ENCODE data around the gene TIAM1.
A peak's percentile ranks its signal among the peaks of the same experiment; 100 is the strongest.

TIAM1 gene

DNA sequence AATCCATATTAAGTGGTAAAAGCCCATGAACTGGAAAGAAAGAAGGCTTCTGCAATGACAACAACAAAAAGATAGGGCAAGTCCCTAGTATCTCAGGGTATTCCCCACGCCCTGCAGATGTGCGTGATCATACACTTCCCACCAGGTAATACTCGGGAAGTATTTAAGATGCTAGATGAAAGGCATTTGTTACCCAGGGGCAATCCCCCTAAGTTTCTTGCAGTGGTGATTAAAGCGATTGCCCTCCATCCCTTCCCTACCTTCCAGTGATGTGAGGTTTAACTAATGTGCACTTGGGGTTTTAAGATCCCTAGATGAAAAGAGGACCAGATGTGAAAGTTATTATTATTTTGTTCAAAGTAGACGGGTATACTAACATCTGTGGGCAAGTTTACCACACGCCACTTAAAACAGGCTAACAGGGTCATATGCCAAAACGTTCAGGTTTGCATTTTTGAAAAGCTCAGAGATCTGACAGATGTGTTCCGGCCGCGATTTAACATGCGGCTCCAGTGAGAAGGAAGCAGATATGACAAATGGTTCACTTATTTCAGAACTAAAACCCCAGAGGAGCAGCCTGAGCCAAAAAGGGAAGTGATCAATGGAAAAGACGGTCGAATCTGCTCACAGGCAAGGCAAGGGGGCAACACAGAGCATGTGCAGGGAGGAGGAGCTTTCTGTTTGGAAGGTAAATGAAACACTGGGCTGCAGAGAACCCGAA is 17.4 kb downstream of the TIAM1 start:
- Histone ChIP-seq H3K27me3 (replicated peaks in 2 of 5; ENCODE audit: control insufficient read depth in 4 of 5, insufficient read depth in 5 of 5, low read length in 4 of 5) (no peaks in the 10 kb centered on the region), H3K9me3 (ENCODE audit: control extremely low read depth in 1 of 5, control insufficient read depth in 4 of 5, insufficient read depth in 2 of 5, low read depth in 1 of 5, low read length in 4 of 5) (no peaks in the 10 kb centered on the region), H3K27ac (ENCODE audit: insufficient read depth in 1 of 2, low read depth in 1 of 2, low read length in 2 of 2, poor library complexity in 1 of 2, severe bottlenecking in 2 of 2) (no peak overlapping the region), H3K36me3 (ENCODE audit: control insufficient read depth in 4 of 4, insufficient read depth in 4 of 4, low read length in 3 of 4) (peaks cover 0 to 8% (median 0%) of the 10 kb centered on the region in 4 experiments), H3K4me1 (ENCODE audit: control extremely low read depth in 1 of 4, control insufficient read depth in 4 of 4, insufficient read depth in 4 of 4, low read length in 3 of 4) (peaks cover 5 to 16% (median 13%) of the 10 kb centered on the region in 4 experiments), H3K4me3 (ENCODE audit: control insufficient read depth in 1 of 7, extremely low read depth in 1 of 7, insufficient read depth in 4 of 7, low read depth in 2 of 7, low read length in 6 of 7) (peak overlapping the region in 3 of 7 experiments; percentile 4 to 29 (median 12))
- 14% methylated on average over 11 of the region's 14 CpGs for WGBS (ENCODE audit: insufficient coverage)
- CTCF ChIA-PET: interaction anchor here (0.8 to 1.6 kb wide), 4 partner anchors 13 to 248 kb away, joined by 3 to 5 read pairs (median 3); partner anchors contain the start of gene TIAM1
- POLR2A ChIA-PET: interaction anchor here (0.6 kb wide), 2 partner anchors 17 to 916 kb away, joined by 3 read pairs; no protein-coding TSS in a partner anchor
- DNase-seq: peak; percentile 51 to 92 (median 89)

DNA sequence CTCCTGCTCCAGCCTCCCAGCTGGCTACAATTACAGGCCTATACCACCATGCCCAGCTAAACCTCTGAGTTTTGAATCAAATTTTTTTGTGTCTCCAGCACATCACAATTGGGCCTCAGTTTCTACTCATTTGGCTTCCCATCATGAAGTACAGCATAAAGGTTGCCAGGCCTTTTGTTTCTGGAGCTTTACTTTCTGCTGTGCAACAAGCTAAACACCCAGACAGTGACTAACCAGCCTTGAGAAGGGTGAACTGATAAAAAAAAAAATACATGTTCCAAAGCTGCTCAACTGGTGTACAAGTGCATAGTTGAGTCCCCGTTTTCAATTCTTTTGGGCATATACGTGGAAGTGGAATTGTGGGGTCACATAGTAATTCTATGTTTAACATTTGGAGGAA is 25.1 kb downstream of the TIAM1 start:
- Histone ChIP-seq H3K4me1 (ENCODE audit: control extremely low read depth in 1 of 4, control insufficient read depth in 4 of 4, insufficient read depth in 4 of 4, low read length in 3 of 4) (no peaks in the 10 kb centered on the region), H3K27me3 (replicated peaks in 2 of 5; ENCODE audit: control insufficient read depth in 4 of 5, insufficient read depth in 5 of 5, low read length in 4 of 5) (no peaks in the 10 kb centered on the region), H3K36me3 (ENCODE audit: control insufficient read depth in 4 of 4, insufficient read depth in 4 of 4, low read length in 3 of 4) (peaks cover 0 to 3% (median 0%) of the 10 kb centered on the region in 4 experiments), H3K4me3 (ENCODE audit: control insufficient read depth in 1 of 7, extremely low read depth in 1 of 7, insufficient read depth in 4 of 7, low read depth in 2 of 7, low read length in 6 of 7) (no peak overlapping the region), H3K27ac (ENCODE audit: insufficient read depth in 1 of 2, low read depth in 1 of 2, low read length in 2 of 2, poor library complexity in 1 of 2, severe bottlenecking in 2 of 2) (no peak overlapping the region), H3K9me3 (ENCODE audit: control extremely low read depth in 1 of 5, control insufficient read depth in 4 of 5, insufficient read depth in 2 of 5, low read depth in 1 of 5, low read length in 4 of 5) (no peaks in the 10 kb centered on the region)
- no peak for DNase-seq
- 100% methylated on average over 1 of the region's 2 CpGs for WGBS (ENCODE audit: insufficient coverage)
- POLR2A ChIA-PET: no interaction called here
- CTCF ChIA-PET: no interaction called here

DNA sequence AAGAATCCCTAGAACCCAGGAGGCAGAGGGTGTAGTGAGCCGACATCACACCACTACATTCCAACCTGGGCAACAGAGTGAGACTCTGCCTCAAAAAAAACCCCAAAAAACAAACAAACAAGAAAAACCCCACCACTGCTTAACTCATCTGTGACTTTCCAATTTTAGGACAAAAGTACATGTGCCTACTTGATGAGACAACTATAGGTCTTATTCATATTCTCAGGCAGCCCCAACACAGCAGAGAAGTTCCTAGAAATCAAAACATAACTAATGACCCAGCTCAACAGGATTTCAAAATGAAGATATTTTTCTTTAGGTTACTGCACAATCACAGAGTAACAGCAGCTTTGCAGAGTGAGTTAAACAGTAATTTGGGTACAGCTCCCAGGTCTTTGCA is 26.4 kb downstream of the TIAM1 start:
- no peak for DNase-seq
- Histone ChIP-seq H3K4me3 (ENCODE audit: control insufficient read depth in 1 of 7, extremely low read depth in 1 of 7, insufficient read depth in 4 of 7, low read depth in 2 of 7, low read length in 6 of 7) (no peak overlapping the region), H3K27ac (ENCODE audit: insufficient read depth in 1 of 2, low read depth in 1 of 2, low read length in 2 of 2, poor library complexity in 1 of 2, severe bottlenecking in 2 of 2) (no peak overlapping the region), H3K9me3 (ENCODE audit: control extremely low read depth in 1 of 5, control insufficient read depth in 4 of 5, insufficient read depth in 2 of 5, low read depth in 1 of 5, low read length in 4 of 5) (no peaks in the 10 kb centered on the region), H3K27me3 (replicated peaks in 2 of 5; ENCODE audit: control insufficient read depth in 4 of 5, insufficient read depth in 5 of 5, low read length in 4 of 5) (no peaks in the 10 kb centered on the region), H3K36me3 (ENCODE audit: control insufficient read depth in 4 of 4, insufficient read depth in 4 of 4, low read length in 3 of 4) (peaks cover 0 to 3% (median 0%) of the 10 kb centered on the region in 4 experiments), H3K4me1 (ENCODE audit: control extremely low read depth in 1 of 4, control insufficient read depth in 4 of 4, insufficient read depth in 4 of 4, low read length in 3 of 4) (no peaks in the 10 kb centered on the region)
- ChIA-PET CTCF (interaction anchor here (1.6 kb wide), 1 partner anchor 10 kb away, joined by 4 read pairs; no protein-coding TSS in a partner anchor), POLR2A (no interaction called here)
- 100% methylated on average over 1 of the region's 1 CpG for WGBS (ENCODE audit: insufficient coverage)

DNA sequence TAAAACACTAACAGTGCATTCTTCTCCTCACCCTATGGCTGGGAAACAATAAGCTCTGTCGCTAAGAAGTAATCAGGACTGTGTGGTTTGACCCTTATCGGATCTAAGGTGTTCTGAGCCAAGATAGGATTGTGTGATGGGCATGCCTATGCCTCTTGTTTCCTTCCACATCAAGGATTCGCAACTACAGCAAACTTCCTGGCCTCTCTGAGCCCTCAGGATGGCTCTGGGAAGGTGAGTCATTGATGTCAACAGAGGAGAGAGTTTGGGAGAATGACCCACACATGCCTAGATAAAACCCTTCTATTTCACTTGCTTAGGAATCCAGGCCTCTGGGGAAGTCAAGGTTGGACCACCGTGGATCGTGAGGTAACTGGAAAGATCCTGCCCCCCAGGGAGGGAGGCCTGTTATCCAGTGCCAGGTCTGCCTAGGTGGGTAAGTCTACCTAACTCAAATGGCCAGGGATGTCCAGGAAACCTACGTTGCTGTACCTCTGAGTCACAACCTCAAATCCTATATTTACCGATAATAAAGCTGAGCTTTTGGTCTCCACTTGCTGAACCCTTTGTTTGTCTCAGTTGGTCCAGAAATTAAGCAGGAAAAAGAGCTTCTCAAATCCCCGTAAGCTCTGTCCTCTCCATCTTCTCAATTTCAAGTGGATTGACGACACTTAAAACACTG is 27.4 kb downstream of the TIAM1 start:
- Histone ChIP-seq H3K4me3 (ENCODE audit: control insufficient read depth in 1 of 7, extremely low read depth in 1 of 7, insufficient read depth in 4 of 7, low read depth in 2 of 7, low read length in 6 of 7) (no peak overlapping the region), H3K36me3 (ENCODE audit: control insufficient read depth in 4 of 4, insufficient read depth in 4 of 4, low read length in 3 of 4) (no peaks in the 10 kb centered on the region), H3K4me1 (ENCODE audit: control extremely low read depth in 1 of 4, control insufficient read depth in 4 of 4, insufficient read depth in 4 of 4, low read length in 3 of 4) (no peaks in the 10 kb centered on the region), H3K9me3 (ENCODE audit: control extremely low read depth in 1 of 5, control insufficient read depth in 4 of 5, insufficient read depth in 2 of 5, low read depth in 1 of 5, low read length in 4 of 5) (no peaks in the 10 kb centered on the region), H3K27ac (ENCODE audit: insufficient read depth in 1 of 2, low read depth in 1 of 2, low read length in 2 of 2, poor library complexity in 1 of 2, severe bottlenecking in 2 of 2) (no peak overlapping the region), H3K27me3 (replicated peaks in 2 of 5; ENCODE audit: control insufficient read depth in 4 of 5, insufficient read depth in 5 of 5, low read length in 4 of 5) (no peaks in the 10 kb centered on the region)
- no peak for DNase-seq
- ChIA-PET CTCF (interaction anchor here (1.2 kb wide), 1 partner anchor 13 kb away, joined by 3 read pairs; no protein-coding TSS in a partner anchor), POLR2A (no interaction called here)
- WGBS (ENCODE audit: insufficient coverage): 96% methylated on average over 5 of the region's 9 CpGs

DNA sequence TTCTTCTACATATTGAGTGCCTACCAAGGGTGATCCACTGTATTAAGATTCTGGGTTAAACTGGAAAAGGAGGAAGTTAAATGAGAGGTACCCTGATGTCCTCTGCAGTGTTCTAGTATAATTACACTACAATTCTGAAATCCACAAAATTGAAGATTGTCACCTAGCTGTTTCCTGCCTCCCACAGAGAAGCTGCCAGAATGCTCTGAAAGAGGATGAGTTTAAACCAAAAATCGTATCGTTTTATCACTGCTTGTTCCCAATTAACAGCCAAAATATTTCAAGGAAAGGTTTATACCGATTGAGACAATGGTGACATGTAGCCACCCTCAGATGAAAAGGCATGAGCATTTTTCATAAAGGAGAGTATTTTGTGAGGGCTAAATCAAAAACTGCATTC is 28.0 kb downstream of the TIAM1 start:
- WGBS (ENCODE audit: insufficient coverage): no CpG with 5 or more reads among the region's 3 CpGs
- Histone ChIP-seq H3K4me1 (ENCODE audit: control extremely low read depth in 1 of 4, control insufficient read depth in 4 of 4, insufficient read depth in 4 of 4, low read length in 3 of 4) (no peaks in the 10 kb centered on the region), H3K9me3 (ENCODE audit: control extremely low read depth in 1 of 5, control insufficient read depth in 4 of 5, insufficient read depth in 2 of 5, low read depth in 1 of 5, low read length in 4 of 5) (no peaks in the 10 kb centered on the region), H3K27me3 (replicated peaks in 2 of 5; ENCODE audit: control insufficient read depth in 4 of 5, insufficient read depth in 5 of 5, low read length in 4 of 5) (no peaks in the 10 kb centered on the region), H3K27ac (ENCODE audit: insufficient read depth in 1 of 2, low read depth in 1 of 2, low read length in 2 of 2, poor library complexity in 1 of 2, severe bottlenecking in 2 of 2) (no peak overlapping the region), H3K36me3 (ENCODE audit: control insufficient read depth in 4 of 4, insufficient read depth in 4 of 4, low read length in 3 of 4) (no peaks in the 10 kb centered on the region), H3K4me3 (ENCODE audit: control insufficient read depth in 1 of 7, extremely low read depth in 1 of 7, insufficient read depth in 4 of 7, low read depth in 2 of 7, low read length in 6 of 7) (no peak overlapping the region)
- ChIA-PET CTCF (interaction anchor here (1.2 kb wide), 1 partner anchor 14 kb away, joined by 3 read pairs; no protein-coding TSS in a partner anchor), POLR2A (no interaction called here)
- no peak for DNase-seq

- Histone ChIP-seq H3K4me3 (ENCODE audit: control insufficient read depth in 1 of 7, extremely low read depth in 1 of 7, insufficient read depth in 4 of 7, low read depth in 2 of 7, low read length in 6 of 7) (no peak overlapping the region), H3K9me3 (ENCODE audit: control extremely low read depth in 1 of 5, control insufficient read depth in 4 of 5, insufficient read depth in 2 of 5, low read depth in 1 of 5, low read length in 4 of 5) (no peaks in the 10 kb centered on the region), H3K27ac (ENCODE audit: insufficient read depth in 1 of 2, low read depth in 1 of 2, low read length in 2 of 2, poor library complexity in 1 of 2, severe bottlenecking in 2 of 2) (no peak overlapping the region), H3K4me1 (ENCODE audit: control extremely low read depth in 1 of 4, control insufficient read depth in 4 of 4, insufficient read depth in 4 of 4, low read length in 3 of 4) (no peaks in the 10 kb centered on the region), H3K36me3 (ENCODE audit: control insufficient read depth in 4 of 4, insufficient read depth in 4 of 4, low read length in 3 of 4) (peaks cover 0 to 4% (median 0%) of the 10 kb centered on the region in 4 experiments), H3K27me3 (replicated peaks in 2 of 5; ENCODE audit: control insufficient read depth in 4 of 5, insufficient read depth in 5 of 5, low read length in 4 of 5) (no peaks in the 10 kb centered on the region)
- WGBS (ENCODE audit: insufficient coverage): 99% methylated on average over 7 of the region's 7 CpGs
- ChIA-PET POLR2A (no interaction called here), CTCF (interaction anchor here (1.8 kb wide), 1 partner anchor 16 kb away, joined by 4 read pairs; no protein-coding TSS in a partner anchor)
- no peak for DNase-seq
These were observed 33.3 kb downstream of the TIAM1 start for GRCh38 chr21:31310750-31311149.

DNA sequence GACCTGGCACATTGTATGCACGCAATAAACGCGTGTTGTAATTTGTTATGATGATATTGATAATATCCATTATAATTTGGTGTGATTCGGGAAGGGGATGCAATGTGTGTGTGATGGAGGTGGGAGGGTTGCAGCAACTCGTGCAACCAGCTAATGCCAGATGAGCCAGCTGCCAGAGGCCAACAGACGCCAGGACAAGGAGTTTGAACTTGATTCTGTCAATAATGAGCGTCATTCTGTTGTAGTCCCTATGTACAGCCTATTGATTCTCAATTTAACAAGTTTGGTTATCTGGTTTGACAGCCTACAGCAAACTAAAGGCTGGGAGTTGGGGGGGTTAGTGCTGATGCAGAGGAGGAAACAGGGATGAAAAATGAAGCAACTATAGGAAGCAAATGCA is 35.5 kb downstream of the TIAM1 start:
- Histone ChIP-seq H3K36me3 (ENCODE audit: control insufficient read depth in 4 of 4, insufficient read depth in 4 of 4, low read length in 3 of 4) (peaks cover 0 to 4% (median 0%) of the 10 kb centered on the region in 4 experiments), H3K27me3 (replicated peaks in 2 of 5; ENCODE audit: control insufficient read depth in 4 of 5, insufficient read depth in 5 of 5, low read length in 4 of 5) (no peaks in the 10 kb centered on the region), H3K27ac (ENCODE audit: insufficient read depth in 1 of 2, low read depth in 1 of 2, low read length in 2 of 2, poor library complexity in 1 of 2, severe bottlenecking in 2 of 2) (no peak overlapping the region), H3K4me3 (ENCODE audit: control insufficient read depth in 1 of 7, extremely low read depth in 1 of 7, insufficient read depth in 4 of 7, low read depth in 2 of 7, low read length in 6 of 7) (no peak overlapping the region), H3K4me1 (ENCODE audit: control extremely low read depth in 1 of 4, control insufficient read depth in 4 of 4, insufficient read depth in 4 of 4, low read length in 3 of 4) (no peaks in the 10 kb centered on the region), H3K9me3 (ENCODE audit: control extremely low read depth in 1 of 5, control insufficient read depth in 4 of 5, insufficient read depth in 2 of 5, low read depth in 1 of 5, low read length in 4 of 5) (no peaks in the 10 kb centered on the region)
- POLR2A ChIA-PET: no interaction called here
- CTCF ChIA-PET: interaction anchor here (1.5 kb wide), 1 partner anchor 9 kb away, joined by 4 read pairs; no protein-coding TSS in a partner anchor
- WGBS (ENCODE audit: insufficient coverage): 100% methylated on average over 6 of the region's 7 CpGs
- DNase-seq: no peak

All from common myeloid progenitor, CD34-positive (primary cell).